WTC11 (cell line): ENCODE data around the gene MAD2L1. TPM values are rescaled to one million over a fixed set of nuclear protein-coding genes. Genes with fewer than 3 reads are reported as not detected.

ENCODE experiments used
- ATAC-seq: fragments of 200-7000 bp; cut with Tn5 transposase; 2 replicates; pipeline ENCODE4 v1.10.0; 2021; ENCODE audit warnings: mild to moderate bottlenecking, moderate library complexity
- CTCF ChIA-PET: fragments of 300-600 bp; sonication (Branson Sonifier 250); formaldehyde crosslinking; loops from one replicate; lab custom pipeline; 2021; ENCODE audit warnings: antibody characterized with exemption; lab: Charles Lee
- POLR2A ChIA-PET: fragments of 350-600 bp; sonication (Branson Sonifier 250); formaldehyde crosslinking; loops from one replicate; lab custom pipeline; 2021; ENCODE audit warnings: antibody characterized with exemption; lab: Charles Lee
- DNase-seq: peaks from one replicate; pipeline ENCODE4 v3.0.0; 2021; ENCODE audit warnings: low spot score
- H3K27ac Mint-ChIP-seq: 2 replicates; pipeline ENCODE4 v1.8.0; 2021; ENCODE audit warnings: mixed read lengths
- H3K27me3 Mint-ChIP-seq: 2 replicates; pipeline ENCODE4 v1.8.0; 2021; ENCODE audit warnings: low read depth, mild to moderate bottlenecking, moderate library complexity, mixed read lengths
- H3K36me3 Mint-ChIP-seq: 2 replicates; pipeline ENCODE4 v1.8.0; 2021; ENCODE audit warnings: mixed read lengths
- H3K4me1 Mint-ChIP-seq: 2 replicates; pipeline ENCODE4 v1.8.0; 2022; ENCODE audit warnings: mixed read lengths
- H3K4me3 Mint-ChIP-seq: 2 replicates; pipeline ENCODE4 v1.8.0; 2021; ENCODE audit warnings: mild to moderate bottlenecking, moderate library complexity, mixed read lengths
- H3K9me3 Mint-ChIP-seq: 2 replicates; pipeline ENCODE4 v1.8.0; 2021; ENCODE audit warnings: mixed read lengths
- ATF1 ChIP-seq: sonication (generic); formaldehyde crosslinking; IDR thresholded peaks from 2 replicates; pipeline ENCODE4 v1.8.1; 2023; ENCODE audit warnings: mild to moderate bottlenecking, moderate library complexity, missing genetic modification reagents
- CTCF ChIP-seq: fragments of 200-600 bp; IDR thresholded peaks from 2 replicates; pipeline ENCODE4 v1.8.0; 2022; ENCODE audit warnings: antibody characterized with exemption
- E2F1 ChIP-seq: sonication (generic); formaldehyde crosslinking; IDR thresholded peaks from 2 replicates; pipeline ENCODE4 v1.8.0; 2022; ENCODE audit warnings: mild to moderate bottlenecking, missing genetic modification reagents
- MAX ChIP-seq: sonication (generic); formaldehyde crosslinking; IDR thresholded peaks from 2 replicates; pipeline ENCODE4 v1.8.0; 2022; ENCODE audit warnings: mild to moderate bottlenecking, missing genetic modification reagents
- MYBL2 ChIP-seq: sonication (generic); formaldehyde crosslinking; IDR thresholded peaks from 2 replicates; pipeline ENCODE4 v1.8.1; 2023; ENCODE audit warnings: mild to moderate bottlenecking, moderate library complexity, missing genetic modification reagents
- NR1H2 ChIP-seq: sonication (generic); formaldehyde crosslinking; IDR thresholded peaks from 2 replicates; pipeline ENCODE4 v1.9.0; 2021; ENCODE audit warnings: mild to moderate bottlenecking, moderate library complexity, missing genetic modification reagents
- NR2C2 ChIP-seq: sonication (generic); formaldehyde crosslinking; IDR thresholded peaks from 2 replicates; pipeline ENCODE4 v1.8.0; 2022; ENCODE audit warnings: mild to moderate bottlenecking, missing genetic modification reagents
- RELA ChIP-seq: sonication (generic); formaldehyde crosslinking; IDR thresholded peaks from 2 replicates; pipeline ENCODE4 v1.8.1; 2022; ENCODE audit warnings: missing genetic modification reagents, mild to moderate bottlenecking, borderline replicate concordance
- RORB ChIP-seq: fragments of 250-450 bp; sonication (Bioruptor Pico); IDR thresholded peaks from 2 replicates; pipeline ENCODE4 v1.9.0; 2021; ENCODE audit warnings: mild to moderate bottlenecking
- SOX15 ChIP-seq: fragments of 250-450 bp; sonication (Bioruptor Pico); IDR thresholded peaks from 2 replicates; pipeline ENCODE4 v1.9.0; 2021; ENCODE audit warnings: mild to moderate bottlenecking
- USF1 ChIP-seq: sonication (generic); formaldehyde crosslinking; IDR thresholded peaks from 2 replicates; pipeline ENCODE4 v1.8.0; 2022; ENCODE audit warnings: mild to moderate bottlenecking, missing genetic modification reagents
- ZNF219 ChIP-seq: sonication (generic); formaldehyde crosslinking; IDR thresholded peaks from 2 replicates; pipeline ENCODE4 v1.8.0; 2023; ENCODE audit warnings: missing genetic modification reagents, mild to moderate bottlenecking, borderline replicate concordance
- total RNA-seq: library from RNA; stranded (reverse); gene quantifications from 3 replicates; pipeline ENCODE4 v1.2.3, GENCODE V29; 2021
- TF ChIP-seq, protein P1 (sequence below): fragments of 250-450 bp; sonication (Bioruptor Pico); IDR thresholded peaks from 2 replicates; pipeline ENCODE4 v1.9.0; 2021; ENCODE audit warnings: mild to moderate bottlenecking, borderline replicate concordance
- TF ChIP-seq, protein P2 (sequence below): sonication (generic); formaldehyde crosslinking; IDR thresholded peaks from 2 replicates; pipeline ENCODE4 v1.8.0; 2023; ENCODE audit warnings: missing genetic modification reagents, mild to moderate bottlenecking, borderline replicate concordance
- TF ChIP-seq, protein P3 (sequence below): sonication (generic); formaldehyde crosslinking; IDR thresholded peaks from 2 replicates; pipeline ENCODE4 v1.8.0; 2023; ENCODE audit warnings: missing genetic modification reagents

Gene MAD2L1
- total RNA-seq, 1 experiment from 2014 or later = 81.2 TPM

DNA sequence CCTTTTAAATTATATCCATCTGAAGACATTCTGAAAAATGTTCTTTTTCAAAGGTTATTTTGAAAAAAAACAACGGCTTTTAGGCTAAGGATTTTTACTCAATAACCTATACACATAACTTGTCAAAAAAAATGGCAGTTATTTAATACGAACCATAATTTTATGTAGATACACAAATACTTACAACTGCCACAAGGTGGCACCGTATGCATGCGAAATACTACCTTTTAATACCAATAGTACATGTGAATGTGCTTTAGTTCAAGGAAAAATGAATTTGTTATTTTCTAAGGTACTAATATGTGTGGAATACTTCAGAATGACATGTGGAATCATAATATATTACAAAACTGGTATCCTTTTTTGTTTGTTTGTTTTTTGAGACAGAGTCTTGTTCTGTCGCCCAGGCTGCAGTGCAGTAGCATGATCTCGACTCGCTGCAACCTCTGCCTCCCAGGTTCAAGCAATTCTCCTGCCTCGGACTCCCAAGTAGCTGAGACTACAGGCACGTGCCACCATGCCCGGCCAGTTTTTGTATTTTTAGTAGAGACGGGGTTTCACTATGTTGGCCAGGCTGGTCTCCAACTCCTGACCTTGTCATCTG lies 4.6 kb upstream of the MAD2L1 start:
- Mint-ChIP-seq H3K27me3 (no peaks in the 10 kb centered on the region), H3K36me3 (peaks cover 4% of the 10 kb centered on the region), H3K27ac (no peak overlapping the region), H3K9me3 (peaks cover 6% of the 10 kb centered on the region), H3K4me3 (no peak overlapping the region), H3K4me1 (peaks cover 26% of the 10 kb centered on the region)
- ATAC-seq = no peak
- CTCF ChIA-PET = no interaction called here
- DNase-seq = no peak
- TF ChIP-seq MAX (CRISPR knock-in tag) (no peak), E2F1 (CRISPR knock-in tag) (no peak), CTCF (peak; percentile 38; the same call in 1 of the 2 replicates), RORB (CRISPR knock-in tag) (no peak)
- TF ChIP-seq, protein P1, sequence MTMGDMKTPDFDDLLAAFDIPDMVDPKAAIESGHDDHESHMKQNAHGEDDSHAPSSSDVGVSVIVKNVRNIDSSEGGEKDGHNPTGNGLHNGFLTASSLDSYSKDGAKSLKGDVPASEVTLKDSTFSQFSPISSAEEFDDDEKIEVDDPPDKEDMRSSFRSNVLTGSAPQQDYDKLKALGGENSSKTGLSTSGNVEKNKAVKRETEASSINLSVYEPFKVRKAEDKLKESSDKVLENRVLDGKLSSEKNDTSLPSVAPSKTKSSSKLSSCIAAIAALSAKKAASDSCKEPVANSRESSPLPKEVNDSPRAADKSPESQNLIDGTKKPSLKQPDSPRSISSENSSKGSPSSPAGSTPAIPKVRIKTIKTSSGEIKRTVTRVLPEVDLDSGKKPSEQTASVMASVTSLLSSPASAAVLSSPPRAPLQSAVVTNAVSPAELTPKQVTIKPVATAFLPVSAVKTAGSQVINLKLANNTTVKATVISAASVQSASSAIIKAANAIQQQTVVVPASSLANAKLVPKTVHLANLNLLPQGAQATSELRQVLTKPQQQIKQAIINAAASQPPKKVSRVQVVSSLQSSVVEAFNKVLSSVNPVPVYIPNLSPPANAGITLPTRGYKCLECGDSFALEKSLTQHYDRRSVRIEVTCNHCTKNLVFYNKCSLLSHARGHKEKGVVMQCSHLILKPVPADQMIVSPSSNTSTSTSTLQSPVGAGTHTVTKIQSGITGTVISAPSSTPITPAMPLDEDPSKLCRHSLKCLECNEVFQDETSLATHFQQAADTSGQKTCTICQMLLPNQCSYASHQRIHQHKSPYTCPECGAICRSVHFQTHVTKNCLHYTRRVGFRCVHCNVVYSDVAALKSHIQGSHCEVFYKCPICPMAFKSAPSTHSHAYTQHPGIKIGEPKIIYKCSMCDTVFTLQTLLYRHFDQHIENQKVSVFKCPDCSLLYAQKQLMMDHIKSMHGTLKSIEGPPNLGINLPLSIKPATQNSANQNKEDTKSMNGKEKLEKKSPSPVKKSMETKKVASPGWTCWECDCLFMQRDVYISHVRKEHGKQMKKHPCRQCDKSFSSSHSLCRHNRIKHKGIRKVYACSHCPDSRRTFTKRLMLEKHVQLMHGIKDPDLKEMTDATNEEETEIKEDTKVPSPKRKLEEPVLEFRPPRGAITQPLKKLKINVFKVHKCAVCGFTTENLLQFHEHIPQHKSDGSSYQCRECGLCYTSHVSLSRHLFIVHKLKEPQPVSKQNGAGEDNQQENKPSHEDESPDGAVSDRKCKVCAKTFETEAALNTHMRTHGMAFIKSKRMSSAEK (CRISPR knock-in tag) = no peak
- POLR2A ChIA-PET = no interaction called here

- no peak for DNase-seq
- ChIA-PET CTCF (no interaction called here), POLR2A (no interaction called here)
- H3K4me3 Mint-ChIP-seq = no peak overlapping the region
- ATAC-seq = no peak
- no peaks in the 10 kb centered on the region for H3K36me3 Mint-ChIP-seq
- H3K27ac Mint-ChIP-seq = no peak overlapping the region
- H3K27me3 Mint-ChIP-seq = no peaks in the 10 kb centered on the region
- peaks cover 30% of the 10 kb centered on the region for H3K4me1 Mint-ChIP-seq
- H3K9me3 Mint-ChIP-seq = no peaks in the 10 kb centered on the region
- TF ChIP-seq SOX15 (CRISPR knock-in tag) (no peak), ATF1 (CRISPR knock-in tag) (no peak), NR2C2 (CRISPR knock-in tag) (no peak), USF1 (CRISPR knock-in tag) (no peak), RELA (CRISPR knock-in tag) (no peak), NR1H2 (CRISPR knock-in tag) (no peak), MYBL2 (no peak), ZNF219 (CRISPR knock-in tag) (no peak)
- TF ChIP-seq, protein P2, sequence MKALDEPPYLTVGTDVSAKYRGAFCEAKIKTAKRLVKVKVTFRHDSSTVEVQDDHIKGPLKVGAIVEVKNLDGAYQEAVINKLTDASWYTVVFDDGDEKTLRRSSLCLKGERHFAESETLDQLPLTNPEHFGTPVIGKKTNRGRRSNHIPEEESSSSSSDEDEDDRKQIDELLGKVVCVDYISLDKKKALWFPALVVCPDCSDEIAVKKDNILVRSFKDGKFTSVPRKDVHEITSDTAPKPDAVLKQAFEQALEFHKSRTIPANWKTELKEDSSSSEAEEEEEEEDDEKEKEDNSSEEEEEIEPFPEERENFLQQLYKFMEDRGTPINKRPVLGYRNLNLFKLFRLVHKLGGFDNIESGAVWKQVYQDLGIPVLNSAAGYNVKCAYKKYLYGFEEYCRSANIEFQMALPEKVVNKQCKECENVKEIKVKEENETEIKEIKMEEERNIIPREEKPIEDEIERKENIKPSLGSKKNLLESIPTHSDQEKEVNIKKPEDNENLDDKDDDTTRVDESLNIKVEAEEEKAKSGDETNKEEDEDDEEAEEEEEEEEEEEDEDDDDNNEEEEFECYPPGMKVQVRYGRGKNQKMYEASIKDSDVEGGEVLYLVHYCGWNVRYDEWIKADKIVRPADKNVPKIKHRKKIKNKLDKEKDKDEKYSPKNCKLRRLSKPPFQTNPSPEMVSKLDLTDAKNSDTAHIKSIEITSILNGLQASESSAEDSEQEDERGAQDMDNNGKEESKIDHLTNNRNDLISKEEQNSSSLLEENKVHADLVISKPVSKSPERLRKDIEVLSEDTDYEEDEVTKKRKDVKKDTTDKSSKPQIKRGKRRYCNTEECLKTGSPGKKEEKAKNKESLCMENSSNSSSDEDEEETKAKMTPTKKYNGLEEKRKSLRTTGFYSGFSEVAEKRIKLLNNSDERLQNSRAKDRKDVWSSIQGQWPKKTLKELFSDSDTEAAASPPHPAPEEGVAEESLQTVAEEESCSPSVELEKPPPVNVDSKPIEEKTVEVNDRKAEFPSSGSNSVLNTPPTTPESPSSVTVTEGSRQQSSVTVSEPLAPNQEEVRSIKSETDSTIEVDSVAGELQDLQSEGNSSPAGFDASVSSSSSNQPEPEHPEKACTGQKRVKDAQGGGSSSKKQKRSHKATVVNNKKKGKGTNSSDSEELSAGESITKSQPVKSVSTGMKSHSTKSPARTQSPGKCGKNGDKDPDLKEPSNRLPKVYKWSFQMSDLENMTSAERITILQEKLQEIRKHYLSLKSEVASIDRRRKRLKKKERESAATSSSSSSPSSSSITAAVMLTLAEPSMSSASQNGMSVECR (CRISPR knock-in tag) = no peak
- TF ChIP-seq, protein P3, sequence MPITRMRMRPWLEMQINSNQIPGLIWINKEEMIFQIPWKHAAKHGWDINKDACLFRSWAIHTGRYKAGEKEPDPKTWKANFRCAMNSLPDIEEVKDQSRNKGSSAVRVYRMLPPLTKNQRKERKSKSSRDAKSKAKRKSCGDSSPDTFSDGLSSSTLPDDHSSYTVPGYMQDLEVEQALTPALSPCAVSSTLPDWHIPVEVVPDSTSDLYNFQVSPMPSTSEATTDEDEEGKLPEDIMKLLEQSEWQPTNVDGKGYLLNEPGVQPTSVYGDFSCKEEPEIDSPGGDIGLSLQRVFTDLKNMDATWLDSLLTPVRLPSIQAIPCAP (CRISPR knock-in tag) = no peak
- TF ChIP-seq, protein P1 (CRISPR knock-in tag) = no peak
Measured at GRCh38 chr4:120070196-120070595, 3.5 kb upstream of the MAD2L1 start.
